Activated CD8-positive, alpha-beta memory T cell treated with anti-CD3 and anti-CD28 coated beads for 48 hours (primary cell): ENCODE data around the gene ZNF516.
A peak's percentile ranks its signal among the peaks of the same experiment; 100 is the strongest.

Experiments
- DNase-seq, 3 experiments: peaks; one replicate each; pipeline ENCODE4 v3.0.0-alpha.2; 2020; ENCODE audit warnings: low read depth in 2 of 3, low spot score in 2 of 3

ZNF516 gene

DNA sequence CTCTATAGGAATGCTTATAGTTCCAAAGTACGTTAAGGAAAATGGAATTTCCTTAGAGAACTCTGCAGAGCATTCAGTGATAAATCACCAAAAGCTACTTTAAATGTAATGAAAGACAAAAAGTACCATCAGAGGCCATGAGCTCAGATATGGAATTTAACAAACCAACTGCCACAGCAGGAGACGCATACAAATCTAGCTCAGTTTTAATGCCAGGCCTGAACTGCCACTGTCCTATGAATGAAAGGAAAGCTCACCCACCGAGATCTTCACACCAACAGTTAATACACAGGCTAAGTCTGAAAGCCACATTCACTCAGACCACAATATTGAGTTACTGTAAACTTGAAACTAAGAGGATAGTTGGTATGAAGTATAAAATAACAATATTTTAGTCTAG, 126.8 kb downstream of the ZNF516 start:
- no peak for DNase-seq

DNA sequence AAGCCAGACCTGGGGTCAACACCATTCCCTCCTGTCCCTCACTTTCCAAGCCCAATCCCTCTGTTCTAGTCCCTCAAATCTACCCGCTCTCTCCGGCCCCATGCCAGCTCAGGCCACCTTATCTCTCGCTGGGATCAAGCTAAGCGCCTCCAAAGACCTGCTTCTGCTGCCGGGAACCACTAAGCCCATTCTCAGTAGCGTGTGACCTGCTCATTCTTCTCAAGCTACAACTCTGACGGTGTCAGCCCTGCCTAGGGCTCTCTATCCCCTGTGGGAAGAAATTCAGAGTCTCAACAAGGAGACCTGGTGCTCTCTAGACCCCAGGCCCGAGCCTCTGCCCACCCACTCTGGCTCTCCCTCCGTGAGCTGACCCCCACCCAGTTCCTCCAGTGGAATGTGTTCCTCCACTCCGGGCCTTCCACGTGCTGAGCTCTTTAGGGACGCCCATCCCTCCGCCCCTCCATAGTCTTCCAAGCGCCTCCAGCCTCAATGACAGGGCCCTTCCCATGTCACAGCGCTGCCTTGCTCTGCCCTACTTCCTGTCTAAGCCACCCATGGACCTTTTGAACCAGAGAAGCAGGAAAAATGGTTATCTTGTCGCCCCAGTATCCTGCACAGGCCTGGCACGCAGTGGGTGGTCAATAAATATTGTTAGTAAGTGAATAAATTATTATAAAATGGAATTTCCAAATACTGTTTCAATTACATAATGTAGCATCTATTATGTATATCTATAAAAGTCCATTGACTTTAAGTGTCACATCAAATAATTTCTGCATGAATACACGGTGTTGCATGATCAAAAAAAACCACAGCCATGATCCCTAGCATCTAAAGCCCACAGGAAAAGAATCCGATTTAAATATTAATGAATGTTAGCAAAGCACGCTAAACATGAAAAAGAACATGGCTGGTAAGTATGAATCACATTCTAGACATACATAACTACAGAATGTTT, 127.6 kb downstream of the ZNF516 start:
- DNase-seq, result no peak

DNA sequence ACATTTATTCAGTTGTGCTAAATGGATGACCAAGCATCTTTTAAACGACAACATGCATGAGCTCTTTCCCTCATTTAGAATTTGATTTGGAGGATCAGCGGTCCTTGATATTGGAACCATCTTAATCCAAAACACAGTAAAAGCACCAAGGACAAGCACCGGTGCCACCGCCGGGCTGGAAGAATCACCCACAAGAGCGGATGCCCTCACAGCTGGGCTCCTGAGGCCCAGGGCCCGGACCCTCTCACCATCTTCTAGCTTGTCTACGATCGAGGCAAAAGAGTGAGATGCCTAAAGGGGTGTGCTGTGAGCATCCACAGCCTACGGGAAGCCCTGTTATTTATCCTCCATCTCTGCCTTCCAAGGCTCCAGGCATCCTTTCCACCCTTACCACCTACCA, 129.5 kb downstream of the ZNF516 start:
- DNase-seq, result no peak

DNA sequence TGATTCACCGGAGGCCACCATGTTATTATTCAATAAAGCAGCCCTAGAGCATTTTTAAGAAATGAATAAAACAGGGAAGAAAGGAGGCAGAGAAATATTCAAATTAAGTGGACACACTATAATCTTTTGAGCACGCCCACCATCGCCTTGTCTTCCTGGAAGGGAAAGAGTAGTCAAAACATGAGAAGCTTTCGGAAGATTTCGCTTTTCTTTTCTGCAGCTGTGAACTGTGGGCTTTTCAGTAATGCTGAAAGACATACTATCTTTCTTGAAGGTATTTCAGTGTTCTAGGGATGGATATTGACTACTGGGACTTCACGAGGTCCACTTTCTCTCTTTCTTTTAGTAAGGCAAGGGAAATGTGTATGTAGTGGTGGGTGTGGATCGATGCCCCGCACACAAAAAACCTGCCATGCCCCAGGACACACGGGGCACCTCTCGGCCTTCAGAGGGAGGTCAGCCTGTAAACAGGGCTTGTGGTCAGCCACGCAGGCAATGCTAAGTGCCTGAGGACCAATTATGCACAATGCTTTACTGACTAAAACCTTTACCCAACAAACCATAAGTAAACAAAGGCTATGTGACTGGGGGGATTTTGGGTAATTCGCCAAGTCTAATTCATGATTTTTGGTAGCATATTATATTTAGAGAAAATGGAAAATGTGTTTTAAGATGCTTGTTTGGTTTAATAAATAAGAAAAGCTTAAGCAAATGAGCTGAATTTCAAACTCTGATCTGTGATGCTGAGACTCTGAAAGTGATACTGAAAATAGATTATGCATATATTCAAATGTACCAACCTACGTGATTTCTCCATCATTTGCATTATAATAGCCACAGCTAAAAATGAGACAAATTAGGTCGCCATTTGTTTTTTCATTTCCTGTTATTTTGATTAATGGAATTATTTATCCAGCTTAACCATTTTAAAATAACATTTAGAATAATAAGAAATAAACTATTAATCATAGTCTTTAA, 130.5 kb downstream of the ZNF516 start:
- no peak for DNase-seq

- no peak for DNase-seq
These were observed 131.5 kb downstream of the ZNF516 start for GRCh38 chr18:76363436-76364120.

DNA sequence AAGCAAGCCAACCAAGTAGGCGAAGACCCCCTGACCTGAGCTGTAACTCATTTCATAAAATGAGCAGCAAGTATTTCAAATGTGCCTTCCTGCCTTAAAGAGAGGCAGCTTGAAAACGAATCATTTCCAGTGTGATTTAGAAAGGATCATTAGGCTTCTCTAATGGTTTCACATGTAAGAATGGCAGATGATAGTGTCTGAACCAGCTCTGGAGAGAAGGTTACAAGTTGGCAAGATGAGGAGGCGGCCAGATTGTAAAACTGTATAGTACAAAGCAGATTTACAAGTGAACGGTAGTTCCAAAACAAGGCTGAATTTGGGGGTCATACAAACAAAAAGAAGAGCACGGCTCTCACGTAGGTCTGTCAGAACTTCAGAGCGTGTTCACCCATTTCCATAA, 132.4 kb downstream of the ZNF516 start:
- no peak for DNase-seq

DNA sequence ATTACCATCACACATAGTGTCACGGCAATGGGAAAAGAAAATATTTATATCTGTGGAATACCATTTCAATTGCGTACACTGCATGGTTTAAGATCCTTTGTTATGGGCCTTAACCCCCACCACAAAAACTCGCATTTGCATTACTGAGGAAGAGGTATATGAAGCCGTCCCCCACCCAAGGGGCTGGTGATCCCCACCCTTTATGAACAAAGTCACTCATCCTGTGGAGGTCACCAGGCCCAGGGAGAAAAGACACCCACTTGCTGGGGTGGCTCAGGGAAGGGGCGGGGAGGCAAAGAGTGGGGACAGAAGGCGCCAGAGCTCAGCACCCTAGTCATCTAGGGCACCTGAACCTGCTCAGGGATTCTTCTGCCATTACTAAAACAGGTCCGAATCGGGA, 133.8 kb downstream of the ZNF516 start:
- DNase-seq, result no peak

GRCh38 chr18:76359909-76360308, 135.1 kb downstream of the ZNF516 start:
- no peak for DNase-seq

DNA sequence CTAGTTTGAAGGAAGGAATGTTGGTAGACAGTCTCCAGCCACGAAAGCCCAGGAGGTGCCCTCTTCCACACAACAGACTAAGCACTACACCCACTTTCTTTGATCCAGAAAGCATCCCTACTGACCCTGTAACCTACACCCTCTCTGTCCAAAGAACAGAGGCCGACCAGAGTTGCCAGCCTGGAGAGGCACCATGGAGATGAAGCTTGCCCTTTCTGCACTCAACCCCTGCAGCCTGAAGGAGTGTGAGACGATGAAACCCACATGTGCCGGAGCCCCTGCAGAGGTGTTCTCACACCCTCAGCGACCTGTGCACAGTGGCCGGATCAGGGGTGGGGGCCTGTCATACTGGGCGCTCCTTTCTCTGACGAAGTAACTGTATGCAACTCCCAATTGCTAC, 136.3 kb downstream of the ZNF516 start:
- DNase-seq, result no peak

DNA sequence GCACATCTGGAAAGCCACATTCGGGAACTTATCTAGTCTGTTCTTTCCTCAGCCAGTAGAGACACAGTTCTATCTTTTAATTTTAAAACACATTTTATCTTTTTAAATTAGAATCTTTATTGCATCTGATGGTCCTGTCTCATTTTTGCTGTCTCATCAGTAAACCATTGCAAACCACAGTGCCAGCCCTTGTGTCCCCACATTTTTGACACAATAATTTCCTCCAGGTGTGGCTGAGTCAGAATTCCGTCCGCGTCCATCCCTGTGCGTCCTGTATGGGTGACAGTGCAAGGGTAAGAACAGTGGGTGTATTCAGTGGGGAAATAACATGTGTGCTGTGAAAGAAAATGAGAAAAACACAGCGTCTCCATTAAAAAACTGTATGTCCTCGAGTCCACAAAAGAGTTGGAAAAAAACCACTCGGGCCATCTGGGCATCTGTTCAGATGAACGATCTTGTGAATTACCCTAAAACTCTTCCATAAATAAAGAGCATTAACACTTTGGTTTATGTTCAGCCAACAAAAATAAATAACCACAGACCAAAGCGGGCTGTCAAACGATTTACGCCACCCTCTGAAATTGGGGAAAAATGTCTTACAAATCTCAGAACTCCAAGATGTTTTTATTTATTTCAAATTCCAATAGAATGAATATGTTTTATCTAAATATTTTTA, 137.3 kb downstream of the ZNF516 start:
- no peak for DNase-seq

DNA sequence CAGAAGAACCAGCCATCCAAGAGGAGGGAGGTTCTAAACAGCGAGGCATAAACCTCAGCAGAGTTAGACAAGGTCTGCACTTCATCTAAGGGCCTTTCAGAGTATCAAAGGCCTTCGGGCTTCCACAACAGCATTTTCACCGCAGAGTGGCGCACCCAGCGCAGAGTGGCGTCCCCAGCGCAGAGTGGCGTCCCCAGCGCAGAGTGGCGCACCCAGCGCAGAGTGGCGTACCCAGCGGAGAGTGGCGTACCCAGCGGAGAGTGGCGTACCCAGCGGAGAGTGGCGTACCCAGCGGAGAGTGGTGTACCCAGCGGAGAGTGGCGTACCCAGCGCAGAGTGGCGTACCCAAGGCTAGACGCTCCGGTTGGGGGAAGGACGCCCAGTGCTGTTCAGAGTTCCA, 137.9 kb downstream of the ZNF516 start:
- DNase-seq, result no peak

DNA sequence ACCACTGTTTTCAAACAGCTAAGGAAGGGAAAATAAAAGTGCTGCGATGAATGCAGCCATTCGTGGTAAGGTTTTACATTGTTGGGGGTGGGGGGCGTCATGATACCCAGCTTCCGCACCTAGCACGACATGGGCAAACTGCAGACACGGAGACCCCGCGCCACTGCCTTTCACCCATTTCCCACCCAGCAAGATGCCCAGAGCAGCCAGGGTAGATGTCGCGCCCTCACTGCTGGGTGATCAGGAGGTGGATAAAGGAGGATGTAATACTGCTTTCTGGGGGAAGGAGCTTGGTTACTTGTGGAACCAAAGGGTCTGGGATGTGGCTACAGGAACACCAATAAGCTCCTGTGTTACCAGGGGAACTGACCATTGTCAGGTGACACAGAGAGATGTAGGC, 138.4 kb downstream of the ZNF516 start:
- DNase-seq, result no peak

GRCh38 chr18:76354348-76354747, 140.7 kb downstream of the ZNF516 start:
- DNase-seq, result no peak

GRCh38 chr18:76353500-76353899, 141.5 kb downstream of the ZNF516 start:
- no peak for DNase-seq

DNA sequence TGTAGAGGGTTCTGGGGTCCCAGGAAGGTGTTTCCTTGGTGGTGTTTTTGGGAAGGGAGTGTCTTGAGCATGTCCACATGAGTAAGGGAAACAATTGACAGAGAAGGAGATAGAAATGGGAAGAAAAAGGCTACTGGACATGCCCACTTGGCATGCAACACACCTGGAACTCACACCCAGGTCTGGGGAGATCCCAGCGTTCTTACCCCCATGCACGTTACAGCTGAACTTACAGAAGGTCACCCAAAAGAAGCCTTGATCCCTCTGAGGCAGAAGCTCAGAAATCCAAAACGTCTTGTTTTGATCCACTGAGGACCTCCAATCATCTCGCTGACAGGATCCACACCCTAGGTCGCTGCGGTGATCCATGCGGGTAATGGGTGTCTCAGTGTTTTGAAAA, 142.0 kb downstream of the ZNF516 start:
- DNase-seq, result no peak

- DNase-seq, result no peak
These were observed 143.0 kb downstream of the ZNF516 start for GRCh38 chr18:76351961-76352581.

GRCh38 chr18:76350134-76351025, 144.7 kb downstream of the ZNF516 start:
- DNase-seq, result no peak

DNA sequence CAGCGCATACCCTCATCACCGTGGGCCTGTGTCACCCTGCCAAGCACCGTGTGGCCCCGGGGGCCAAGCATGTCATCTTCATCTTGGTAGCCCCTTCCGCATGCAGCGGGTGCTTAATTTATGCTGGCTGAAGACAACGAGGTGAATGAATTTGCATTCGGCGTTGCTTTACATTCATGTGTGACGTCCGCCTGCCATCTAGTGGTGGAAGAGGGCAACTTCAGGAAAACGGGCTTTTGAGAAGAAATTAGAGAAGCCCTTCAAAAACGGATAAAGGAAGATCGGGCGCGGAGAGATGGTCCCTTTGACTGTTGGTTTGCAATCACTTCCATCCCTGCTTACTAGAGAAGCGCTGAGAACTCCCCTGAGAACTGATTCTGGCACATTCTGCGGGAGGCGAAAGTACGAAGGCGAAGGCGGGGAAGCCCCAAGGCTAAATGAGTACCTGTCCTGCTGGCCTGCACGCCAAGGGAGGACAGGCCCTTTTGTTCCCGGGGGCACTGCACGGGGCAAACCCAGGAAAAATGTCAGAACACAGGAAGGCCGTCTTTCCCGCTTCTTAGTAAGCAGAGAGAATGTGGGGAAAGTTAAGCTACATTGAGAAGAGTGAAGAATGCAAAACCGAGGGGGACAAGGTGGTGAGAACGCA, 145.9 kb downstream of the ZNF516 start:
- DNase-seq, result peak; percentile 11 to 40 (median 34)
